ENCODE measurements around the gene CTDSPL. TPM values are rescaled to one million over a fixed set of nuclear protein-coding genes. Genes with fewer than 3 reads are reported as not detected.

Gene CTDSPL
- total and polyA plus RNA-seq, 10 of the 15 experiments (the other 5 are each of a cell fraction or from before 2014, with no cell fraction given), result 0.05 to 0.51 (median 0.18) TPM; not detected in 6

- H3K27ac ChIP-seq (ENCODE audit: control insufficient read depth, insufficient read depth), result 0 out of 2 replicates have a peak overlapping the region, but pooled peaks have one; percentile 8
- no peak overlapping the region for H3K4me3 ChIP-seq
- intact Hi-C loops (cut with micrococcal nuclease; ENCODE audit: unreplicated experiment), result no loop called here
- no peaks in the 10 kb centered on the region for H3K79me2 ChIP-seq (ENCODE audit: control insufficient read depth, insufficient read depth, low read length)
- WGBS (ENCODE audit: insufficient coverage, insufficient replicate concordance, low lambda C conversion rate, missing lambda C conversion rate), result 61% methylated on average over 2 of the region's 2 CpGs
- FAIRE-seq, result peak; percentile 31
- no peaks in the 10 kb centered on the region; a peak in 1 of 4 replicates for H3K27me3 ChIP-seq (replicated peaks in 1 of 2; ENCODE audit: control insufficient read depth in 2 of 2, insufficient read depth in 2 of 2, low read length in 1 of 2)
- H3K4me2 ChIP-seq (ENCODE audit: control insufficient read depth, insufficient read depth), result peak overlapping the region; percentile 57; the same call in 1 of the 2 replicates
- in situ Hi-C loops (cut with MboI), result no loop called here
- ATAC-seq, result no peak; the same call in 2 of the 3 replicates
- peaks cover 3% of the 10 kb centered on the region for H3K4me1 ChIP-seq (ENCODE audit: control insufficient read depth, insufficient read depth, low read length)
- no peak for DNase-seq (ENCODE audit: low read depth, low spot score)
- RAD21 ChIA-PET (ENCODE audit: unreplicated experiment), result no interaction called here
- H4K20me1 ChIP-seq (ENCODE audit: control insufficient read depth, insufficient read depth), result no peaks in the 10 kb centered on the region
- CTCF ChIA-PET, result interaction anchor here (2.1 to 4.8 kb wide), 2 partner anchors 10 to 102 kb away, joined by 14 to 41 read pairs; no protein-coding TSS in a partner anchor
- no peaks in the 10 kb centered on the region for H3K9me3 ChIP-seq (replicated peaks; ENCODE audit: control insufficient read depth, insufficient read depth, low read length)
- TF ChIP-seq RAD21 (IDR thresholded peaks at IDR 0.05; ENCODE audit: insufficient read depth, low read depth, low read length), result no peak
- TF ChIP-seq PML (IDR thresholded peaks at IDR 0.05; ENCODE audit: low read length), result no peak
- no peak for TF ChIP-seq ZNF622 (IDR thresholded peaks at IDR 0.05)
- TF ChIP-seq HDAC6 (IDR thresholded peaks at IDR 0.05; ENCODE audit: unreplicated experiment), result no peak
- TF ChIP-seq FOS (IDR thresholded peaks at IDR 0.05; ENCODE audit: borderline replicate concordance, extremely low read depth, insufficient read length), result no peak
- TF ChIP-seq EED (IDR thresholded peaks at IDR 0.05; ENCODE audit: low read depth), result no peak
- no peak for TF ChIP-seq IKZF2 (IDR thresholded peaks at IDR 0.05)
- H3K36me3 ChIP-seq (ENCODE audit: control insufficient read depth in 2 of 2, insufficient read depth in 2 of 2, low read length in 1 of 2), result no peaks in the 10 kb centered on the region
- no peak overlapping the region for H3K9ac ChIP-seq (ENCODE audit: control insufficient read depth, insufficient read depth, low read length)
- POLR2A ChIA-PET, result no interaction called here
- no TSS peak for BruUV-seq (replicated peaks)
- SMC1A ChIA-PET (ENCODE audit: uncharacterized antibody, unreplicated experiment), result interaction anchor here (0.8 to 2.0 kb wide), 2 partner anchors 9 to 11 kb away, joined by 3 to 4 read pairs; no protein-coding TSS in a partner anchor
- peak overlapping the region; percentile 82 for H2AFZ ChIP-seq (ENCODE audit: control insufficient read depth, low read depth, low read length)
These were observed 95.3 kb downstream of the CTDSPL start for GRCh38 chr3:37956723-37957538.

Measured in GM12878 (cell line).